ENCODE data around the gene PVRIG.
"Not testable (repeated sequence)": the region's sequence is repeated elsewhere in the genome, so short reads cannot be mapped to it uniquely, and the experiment has no call there.

The PVRIG gene

DNA sequence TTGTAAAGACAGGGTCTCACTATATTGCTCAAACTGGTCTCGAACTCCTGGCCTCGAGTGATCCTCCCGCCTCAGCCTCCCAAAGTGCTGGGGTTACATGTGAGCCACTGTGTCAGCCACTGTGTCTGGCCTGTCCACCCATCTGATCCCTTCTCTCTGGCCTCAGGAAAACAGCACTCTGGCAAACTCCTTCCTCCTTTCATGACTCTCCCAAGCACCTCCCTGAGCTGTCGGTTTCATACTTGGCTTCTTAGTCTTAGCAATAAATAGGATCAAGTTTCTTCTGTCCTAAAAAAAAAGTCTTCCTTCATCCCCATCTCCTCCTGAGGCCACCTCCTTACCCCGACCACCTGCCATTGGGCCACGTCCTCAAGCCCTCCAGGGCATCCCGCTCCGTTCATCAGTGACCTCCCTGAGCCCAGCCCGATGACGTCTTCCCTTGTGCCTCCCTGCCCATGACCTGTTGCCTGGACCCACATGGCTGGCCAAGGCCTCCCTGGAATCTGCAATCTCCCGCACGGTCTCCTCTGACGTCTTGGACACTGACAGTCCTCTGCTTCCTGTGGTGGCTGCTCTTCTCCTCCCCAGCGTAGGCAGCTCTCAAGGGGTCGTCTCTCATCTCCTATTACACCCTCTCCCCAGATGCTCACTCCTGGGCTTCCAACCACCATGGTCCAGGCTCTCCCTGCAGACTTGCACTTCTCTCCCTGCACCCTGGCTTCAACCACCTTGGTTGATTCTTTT lies 26.5 kb downstream of the PVRIG start:
- DNase-seq (ENCODE audit: low read depth in 1 of 2, low spot score in 1 of 2); H3K27ac ChIP-seq (replicated peaks): not testable (repeated sequence)

DNA sequence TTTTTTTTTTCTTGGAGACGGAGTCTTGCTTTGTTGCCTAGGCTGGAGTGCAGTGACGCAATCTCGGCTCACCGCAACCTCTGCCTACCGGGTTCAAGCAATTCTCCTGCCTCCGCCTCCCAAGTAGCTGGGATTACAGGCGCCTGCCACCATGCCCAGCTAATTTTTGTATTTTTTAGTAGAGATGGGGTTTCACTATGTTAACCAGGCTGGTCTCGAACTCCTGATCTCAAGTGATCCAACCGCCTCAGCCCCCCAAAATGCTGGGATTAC lies 27.1 kb downstream of the PVRIG start:
- H3K27me3 ChIP-seq (ENCODE audit: insufficient read depth, poor library complexity, severe bottlenecking); H3K27ac ChIP-seq (replicated peaks); H3K4me3 ChIP-seq (replicated peaks; ENCODE audit: insufficient read depth, low read length): not testable (repeated sequence)
- DNase-seq (ENCODE audit: low read depth in 1 of 2, low spot score in 1 of 2): peak in 1 of 2 experiments; percentile 46

More for the DNA sequence above, 26.5 kb downstream of the PVRIG start:
- not testable (repeated sequence) for H3K4me3 ChIP-seq (replicated peaks; ENCODE audit: insufficient read depth, low read length); H3K27me3 ChIP-seq (ENCODE audit: insufficient read depth, poor library complexity, severe bottlenecking)

DNA sequence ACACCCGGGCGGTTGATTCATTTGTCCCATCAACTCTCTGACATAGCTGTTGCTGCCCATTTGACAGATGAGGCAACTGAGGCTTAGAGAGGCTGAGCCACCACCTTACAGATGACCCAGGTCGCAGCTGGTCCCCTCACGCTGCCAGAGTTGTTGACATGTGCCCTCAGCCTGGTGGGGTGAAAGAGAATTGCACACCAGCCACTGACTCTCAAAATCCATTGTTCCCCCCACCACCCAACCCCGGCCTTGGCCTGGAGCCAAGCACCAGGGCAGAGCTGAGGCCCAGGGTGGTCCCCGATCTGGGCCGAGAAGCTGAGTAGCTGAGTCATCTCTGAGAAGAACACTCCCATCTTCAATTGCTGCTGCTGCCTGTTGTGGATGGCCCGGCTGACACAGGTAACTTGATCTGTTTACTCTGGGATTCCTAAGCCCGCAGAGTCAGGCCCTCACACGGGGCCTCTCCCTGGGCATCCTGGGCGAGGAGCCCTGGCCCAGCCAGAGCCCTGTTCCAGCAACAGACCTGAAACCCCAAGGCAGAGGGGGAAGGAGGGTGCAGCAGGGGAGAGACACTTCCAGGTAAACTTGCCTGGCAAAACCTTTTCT lies 27.5 kb downstream of the PVRIG start:
- DNase-seq (ENCODE audit: low read depth in 1 of 2, low spot score in 1 of 2): no peak
- Histone ChIP-seq H3K27me3 (ENCODE audit: insufficient read depth, poor library complexity, severe bottlenecking) (no peaks in the 10 kb centered on the region), H3K27ac (replicated peaks) (no peak overlapping the region), H3K4me3 (replicated peaks; ENCODE audit: insufficient read depth, low read length) (no peak overlapping the region)
- TF ChIP-seq, protein P1, sequence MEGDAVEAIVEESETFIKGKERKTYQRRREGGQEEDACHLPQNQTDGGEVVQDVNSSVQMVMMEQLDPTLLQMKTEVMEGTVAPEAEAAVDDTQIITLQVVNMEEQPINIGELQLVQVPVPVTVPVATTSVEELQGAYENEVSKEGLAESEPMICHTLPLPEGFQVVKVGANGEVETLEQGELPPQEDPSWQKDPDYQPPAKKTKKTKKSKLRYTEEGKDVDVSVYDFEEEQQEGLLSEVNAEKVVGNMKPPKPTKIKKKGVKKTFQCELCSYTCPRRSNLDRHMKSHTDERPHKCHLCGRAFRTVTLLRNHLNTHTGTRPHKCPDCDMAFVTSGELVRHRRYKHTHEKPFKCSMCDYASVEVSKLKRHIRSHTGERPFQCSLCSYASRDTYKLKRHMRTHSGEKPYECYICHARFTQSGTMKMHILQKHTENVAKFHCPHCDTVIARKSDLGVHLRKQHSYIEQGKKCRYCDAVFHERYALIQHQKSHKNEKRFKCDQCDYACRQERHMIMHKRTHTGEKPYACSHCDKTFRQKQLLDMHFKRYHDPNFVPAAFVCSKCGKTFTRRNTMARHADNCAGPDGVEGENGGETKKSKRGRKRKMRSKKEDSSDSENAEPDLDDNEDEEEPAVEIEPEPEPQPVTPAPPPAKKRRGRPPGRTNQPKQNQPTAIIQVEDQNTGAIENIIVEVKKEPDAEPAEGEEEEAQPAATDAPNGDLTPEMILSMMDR (IDR thresholded peaks at IDR 0.05; ENCODE audit: insufficient read depth, low read length): no peak
- TF ChIP-seq SPI1 (IDR thresholded peaks at IDR 0.05; ENCODE audit: borderline replicate concordance, low read depth): no peak
- TF ChIP-seq, protein P2, sequence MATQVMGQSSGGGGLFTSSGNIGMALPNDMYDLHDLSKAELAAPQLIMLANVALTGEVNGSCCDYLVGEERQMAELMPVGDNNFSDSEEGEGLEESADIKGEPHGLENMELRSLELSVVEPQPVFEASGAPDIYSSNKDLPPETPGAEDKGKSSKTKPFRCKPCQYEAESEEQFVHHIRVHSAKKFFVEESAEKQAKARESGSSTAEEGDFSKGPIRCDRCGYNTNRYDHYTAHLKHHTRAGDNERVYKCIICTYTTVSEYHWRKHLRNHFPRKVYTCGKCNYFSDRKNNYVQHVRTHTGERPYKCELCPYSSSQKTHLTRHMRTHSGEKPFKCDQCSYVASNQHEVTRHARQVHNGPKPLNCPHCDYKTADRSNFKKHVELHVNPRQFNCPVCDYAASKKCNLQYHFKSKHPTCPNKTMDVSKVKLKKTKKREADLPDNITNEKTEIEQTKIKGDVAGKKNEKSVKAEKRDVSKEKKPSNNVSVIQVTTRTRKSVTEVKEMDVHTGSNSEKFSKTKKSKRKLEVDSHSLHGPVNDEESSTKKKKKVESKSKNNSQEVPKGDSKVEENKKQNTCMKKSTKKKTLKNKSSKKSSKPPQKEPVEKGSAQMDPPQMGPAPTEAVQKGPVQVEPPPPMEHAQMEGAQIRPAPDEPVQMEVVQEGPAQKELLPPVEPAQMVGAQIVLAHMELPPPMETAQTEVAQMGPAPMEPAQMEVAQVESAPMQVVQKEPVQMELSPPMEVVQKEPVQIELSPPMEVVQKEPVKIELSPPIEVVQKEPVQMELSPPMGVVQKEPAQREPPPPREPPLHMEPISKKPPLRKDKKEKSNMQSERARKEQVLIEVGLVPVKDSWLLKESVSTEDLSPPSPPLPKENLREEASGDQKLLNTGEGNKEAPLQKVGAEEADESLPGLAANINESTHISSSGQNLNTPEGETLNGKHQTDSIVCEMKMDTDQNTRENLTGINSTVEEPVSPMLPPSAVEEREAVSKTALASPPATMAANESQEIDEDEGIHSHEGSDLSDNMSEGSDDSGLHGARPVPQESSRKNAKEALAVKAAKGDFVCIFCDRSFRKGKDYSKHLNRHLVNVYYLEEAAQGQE (IDR thresholded peaks at IDR 0.05; ENCODE audit: insufficient replicate concordance, low read depth): no peak
- no peak for TF ChIP-seq GABPA (IDR thresholded peaks at IDR 0.05; ENCODE audit: low read depth)
- no peak for TF ChIP-seq POLR2AphosphoS5 (IDR thresholded peaks at IDR 0.05; ENCODE audit: low read depth)

DNA sequence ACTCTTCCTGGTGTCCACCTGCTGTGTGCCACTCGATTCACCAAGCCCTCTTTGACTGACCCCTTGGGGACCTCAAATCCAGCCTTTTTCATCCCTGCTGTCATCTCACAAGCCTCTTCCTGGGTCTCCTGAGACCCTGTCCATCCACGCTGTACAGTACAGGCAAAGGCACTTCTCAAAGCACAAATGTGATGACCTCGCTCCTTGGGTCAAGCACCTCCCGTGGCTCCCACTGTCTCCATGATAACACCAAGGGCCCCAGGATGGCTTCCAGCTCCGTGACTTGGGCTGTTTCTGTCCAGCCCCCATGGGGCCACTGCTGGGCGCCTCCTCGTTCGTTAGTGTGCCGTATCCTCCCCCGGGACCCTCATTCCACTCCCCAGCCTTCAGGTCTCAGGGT lies 28.7 kb downstream of the PVRIG start:
- Histone ChIP-seq H3K4me3 (replicated peaks; ENCODE audit: insufficient read depth, low read length) (no peak overlapping the region), H3K27me3 (ENCODE audit: insufficient read depth, poor library complexity, severe bottlenecking) (no peaks in the 10 kb centered on the region), H3K27ac (replicated peaks) (no peak overlapping the region)
- DNase-seq (ENCODE audit: low read depth in 1 of 2, low spot score in 1 of 2): no peak
- TF ChIP-seq, protein P2 (IDR thresholded peaks at IDR 0.05; ENCODE audit: insufficient replicate concordance, low read depth): no peak
- TF ChIP-seq GABPA (IDR thresholded peaks at IDR 0.05; ENCODE audit: low read depth) (no peak), POLR2AphosphoS5 (IDR thresholded peaks at IDR 0.05; ENCODE audit: low read depth) (no peak), SPI1 (IDR thresholded peaks at IDR 0.05; ENCODE audit: borderline replicate concordance, low read depth) (no peak)
- TF ChIP-seq, protein P1 (IDR thresholded peaks at IDR 0.05; ENCODE audit: insufficient read depth, low read length): no peak

DNA sequence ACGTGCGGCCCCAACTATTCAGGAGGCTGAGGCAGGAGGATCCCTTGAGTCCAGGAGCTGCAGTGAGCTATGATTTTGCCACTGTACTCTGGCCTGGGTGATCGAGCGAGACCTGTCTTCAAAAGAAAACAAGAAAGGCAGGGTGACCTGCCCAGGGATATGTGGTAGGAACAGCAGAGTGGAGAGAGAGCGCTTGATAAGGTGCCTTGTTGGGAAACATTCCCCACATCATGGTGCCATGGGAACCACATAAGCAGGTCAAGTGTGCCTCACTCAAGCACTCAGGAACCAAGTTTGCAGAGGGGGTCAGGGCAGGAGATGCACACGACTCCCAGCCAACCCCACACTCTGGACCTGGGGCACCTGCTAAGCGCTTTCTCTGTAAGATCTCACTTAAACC lies 37.3 kb downstream of the PVRIG start:
- DNase-seq (ENCODE audit: low read depth in 1 of 2, low spot score in 1 of 2): no peak
- Histone ChIP-seq H3K4me3 (replicated peaks; ENCODE audit: insufficient read depth, low read length) (no peak overlapping the region), H3K27ac (replicated peaks) (no peak overlapping the region), H3K27me3 (ENCODE audit: insufficient read depth, poor library complexity, severe bottlenecking) (no peaks in the 10 kb centered on the region)
- TF ChIP-seq, protein P1 (IDR thresholded peaks at IDR 0.05; ENCODE audit: insufficient read depth, low read length): no peak
- no peak for TF ChIP-seq POLR2AphosphoS5 (IDR thresholded peaks at IDR 0.05; ENCODE audit: low read depth)
- TF ChIP-seq, protein P2 (IDR thresholded peaks at IDR 0.05; ENCODE audit: insufficient replicate concordance, low read depth): no peak
- TF ChIP-seq SPI1 (IDR thresholded peaks at IDR 0.05; ENCODE audit: borderline replicate concordance, low read depth): no peak
- TF ChIP-seq GABPA (IDR thresholded peaks at IDR 0.05; ENCODE audit: low read depth): no peak

DNA sequence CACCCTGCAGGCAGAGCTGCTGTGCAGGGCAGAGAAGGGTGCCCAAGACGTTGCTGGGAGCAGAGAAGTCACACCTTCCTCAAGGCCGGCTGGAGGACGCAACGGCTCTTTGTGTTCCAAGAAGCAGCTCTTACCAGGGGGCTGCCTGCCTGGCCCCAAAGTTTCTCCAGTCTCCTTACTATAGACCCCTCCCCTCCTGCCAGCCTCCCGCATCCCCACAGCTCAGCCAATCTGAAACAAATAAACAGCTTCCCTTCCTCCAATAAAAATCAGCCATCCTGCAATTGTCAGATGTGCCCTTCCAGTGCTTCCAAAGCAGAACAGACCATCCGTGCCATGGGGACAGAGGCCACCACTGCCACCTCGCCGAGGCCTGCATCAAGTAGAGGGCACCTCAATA lies 40.2 kb downstream of the PVRIG start:
- H3K27ac ChIP-seq (replicated peaks); DNase-seq (ENCODE audit: low read depth in 1 of 2, low spot score in 1 of 2); H3K27me3 ChIP-seq (ENCODE audit: insufficient read depth, poor library complexity, severe bottlenecking); H3K4me3 ChIP-seq (replicated peaks; ENCODE audit: insufficient read depth, low read length): not testable (repeated sequence)

All from HL-60 (cell line).